Keratinocyte (primary cell): Measurements from ENCODE around the gene ZNF488. TPM values are rescaled to one million over a fixed set of nuclear protein-coding genes. Genes with fewer than 3 reads are reported as not detected.

ENCODE experiments used
- DNase-seq: peaks from one replicate; pipeline ENCODE4 v3.0.0-alpha.2; 2011; ENCODE audit warnings: low read depth, missing footprints, low spot score
- FAIRE-seq: peaks from 2 replicates; lab custom pipeline; 2011; peaks lifted over from hg19 to GRCh38; lab: Jason Lieb, UNC
- H2AFZ ChIP-seq: 2 replicates; pipeline ENCODE4 v1.6.0; 2012; ENCODE audit warnings: low read length, control low read depth, inconsistent platforms; ENCODE audit not compliant: control insufficient read depth
- H3K27ac ChIP-seq: 2 replicates; pipeline ENCODE4 v1.5.1; 2011; ENCODE audit warnings: low read length; ENCODE audit not compliant: control insufficient read depth, insufficient read depth
- H3K27me3 ChIP-seq: 3 replicates; pipeline ENCODE4 v1.6.0; 2011; ENCODE audit warnings: low read length; ENCODE audit not compliant: control insufficient read depth, insufficient read depth; ENCODE audit errors: extremely low read depth
- H3K36me3 ChIP-seq, 2 experiments: 2 replicates in 1 of 2; 3 replicates in 1 of 2; pipeline ENCODE4 v1.5.1; 2011; ENCODE audit warnings: low read length in 2 of 2, mild to moderate bottlenecking in 1 of 2; ENCODE audit not compliant: control insufficient read depth in 2 of 2, insufficient read depth in 2 of 2; ENCODE audit errors: extremely low read depth in 1 of 2
- H3K4me1 ChIP-seq: 3 replicates; pipeline ENCODE4 v1.5.1; 2011; ENCODE audit warnings: low read length; ENCODE audit not compliant: control insufficient read depth, insufficient read depth; ENCODE audit errors: extremely low read depth
- H3K4me2 ChIP-seq: 3 replicates; pipeline ENCODE4 v1.6.0; 2011; ENCODE audit warnings: low read depth, low read length; ENCODE audit not compliant: control insufficient read depth, insufficient read depth; ENCODE audit errors: extremely low read depth
- H3K4me3 ChIP-seq, 3 experiments: fragments of 200-600 bp in 1 of 3; sonication (generic) in 1 of 3; 2 replicates in 2 of 3; 3 replicates in 1 of 3; pipeline ENCODE4 v1.5.1; 2011 to 2016; ENCODE audit warnings: low read length in 3 of 3, mild to moderate bottlenecking in 3 of 3, control low read depth in 2 of 3, inconsistent platforms in 1 of 3, low read depth in 1 of 3, mixed read lengths in 1 of 3, mixed run types in 1 of 3, moderate library complexity in 1 of 3; ENCODE audit not compliant: control insufficient read depth in 2 of 3, insufficient read depth in 2 of 3; ENCODE audit errors: extremely low read depth in 1 of 3
- H3K79me2 ChIP-seq: 2 replicates; pipeline ENCODE4 v1.6.0; 2012; ENCODE audit warnings: low read length; ENCODE audit not compliant: control insufficient read depth, insufficient read depth
- H3K9ac ChIP-seq: 3 replicates; pipeline ENCODE4 v1.6.0; 2011; ENCODE audit warnings: low read length; ENCODE audit not compliant: control insufficient read depth, insufficient read depth; ENCODE audit errors: extremely low read depth
- H3K9me1 ChIP-seq: 3 replicates; pipeline ENCODE4 v1.6.0; 2011; ENCODE audit warnings: low read length; ENCODE audit not compliant: control insufficient read depth, insufficient read depth; ENCODE audit errors: extremely low read depth
- H3K9me3 ChIP-seq: 2 replicates; pipeline ENCODE4 v1.5.1; 2012; ENCODE audit warnings: low read depth, low read length; ENCODE audit not compliant: control insufficient read depth
- H4K20me1 ChIP-seq: 3 replicates; pipeline ENCODE4 v1.6.0; 2011; ENCODE audit warnings: low read length; ENCODE audit not compliant: control insufficient read depth, insufficient read depth; ENCODE audit errors: extremely low read depth
- CTCF ChIP-seq, 3 experiments: IDR thresholded peaks in 1 of 3; conservative IDR thresholded peaks in 1 of 3; optimal IDR thresholded peaks in 1 of 3; 2 replicates in 2 of 3; 3 replicates in 1 of 3; pipeline versions ENCODE3 to v1.5.1; 2011; ENCODE audit warnings: low read length in 3 of 3, mild to moderate bottlenecking in 3 of 3, moderate library complexity in 2 of 3, control low read depth in 1 of 3, inconsistent platforms in 1 of 3; ENCODE audit not compliant: insufficient read depth in 2 of 3; ENCODE audit errors: extremely low read depth in 1 of 3
- EZH2 ChIP-seq: IDR thresholded peaks from one replicate; pipeline ENCODE4 v1.6.1; 2012; ENCODE audit warnings: inconsistent platforms, mild to moderate bottlenecking, low read length, moderate library complexity
- dilution Hi-C: fragments of 300-500 bp; cut with MboI; formaldehyde crosslinking; loops from one replicate; pipeline ENCODE4 v1.7.0; 2020; ENCODE audit warnings: low sequenced_read_pairs; ENCODE audit not compliant: extremely low pct_ligation_motif_present
- polyA plus RNA-seq, 5 experiments: library from polyadenylated mRNA; depleted of rRNA in 3 of 5; stranded (reverse) in 3 of 5; stranded (forward) in 1 of 5; unstranded in 1 of 5; fragments of >200 nt; gene quantifications; 1 replicate in 1 of 5; 2 replicates in 3 of 5; 3 replicates in 1 of 5; pipeline versions ENCODE4 v1.2.1 to v1.2.3, GENCODE V29; 2011 to 2012; ENCODE audit warnings: missing spikeins in 2 of 5, low read depth in 1 of 5, low replicate concordance in 1 of 5

Gene ZNF488
- polyA plus RNA-seq, 1 donor (not counting 4 experiments of a cell fraction or from before 2014, with no cell fraction given): 1.2 TPM

- no peak overlapping the region for H3K27ac ChIP-seq
- H3K79me2 ChIP-seq: no peaks in the 10 kb centered on the region
- FAIRE-seq (no peak), DNase-seq (no peak)
- H3K27me3 ChIP-seq: no peaks in the 10 kb centered on the region
- H2AFZ ChIP-seq: no peak overlapping the region
- TF ChIP-seq EZH2: no peak
- no peak for TF ChIP-seq CTCF (optimal IDR thresholded peaks at IDR 0.05 in 1 of 3, IDR thresholded peaks at IDR 0.05 in 1 of 3, conservative IDR thresholded peaks at IDR 0.05 in 1 of 3; ENCODE audit: extremely low read depth in 1 of 3, insufficient read depth in 2 of 3, low read length in 3 of 3)
- dilution Hi-C loops: no loop called here
- no peak overlapping the region for H3K4me3 ChIP-seq
- H3K9ac ChIP-seq: no peak overlapping the region
- H3K4me2 ChIP-seq: no peak overlapping the region
- no peaks in the 10 kb centered on the region for H3K4me1 ChIP-seq
- H3K9me1 ChIP-seq: no peaks in the 10 kb centered on the region
- no peaks in the 10 kb centered on the region for H3K9me3 ChIP-seq
- H4K20me1 ChIP-seq: no peaks in the 10 kb centered on the region
- no peaks in the 10 kb centered on the region for H3K36me3 ChIP-seq
Observed at GRCh38 chr10:47350671-47351640, 33.1 kb downstream of the ZNF488 start.

- H3K27ac ChIP-seq: no peak overlapping the region
- H3K79me2 ChIP-seq: no peaks in the 10 kb centered on the region
- H3K9me3 ChIP-seq: no peaks in the 10 kb centered on the region
- H2AFZ ChIP-seq: no peak overlapping the region
- no peaks in the 10 kb centered on the region for H3K4me1 ChIP-seq
- H4K20me1 ChIP-seq: no peaks in the 10 kb centered on the region
- no peaks in the 10 kb centered on the region for H3K36me3 ChIP-seq
- dilution Hi-C loops: no loop called here
- H3K27me3 ChIP-seq: no peaks in the 10 kb centered on the region
- no peaks in the 10 kb centered on the region for H3K9me1 ChIP-seq
- no peak overlapping the region for H3K4me2 ChIP-seq
- TF ChIP-seq EZH2: no peak
- TF ChIP-seq CTCF (optimal IDR thresholded peaks at IDR 0.05 in 1 of 3, IDR thresholded peaks at IDR 0.05 in 1 of 3, conservative IDR thresholded peaks at IDR 0.05 in 1 of 3; ENCODE audit: extremely low read depth in 1 of 3, insufficient read depth in 2 of 3, low read length in 3 of 3): no peak
- H3K9ac ChIP-seq: no peak overlapping the region
- FAIRE-seq: no peak
- no peak for DNase-seq
- H3K4me3 ChIP-seq: no peak overlapping the region
Observed at GRCh38 chr10:47349941-47350371, 34.1 kb downstream of the ZNF488 start.
